Karpas-422 (cell line): Measurements from ENCODE around the gene CDC34. TPM values are rescaled to one million over a fixed set of nuclear protein-coding genes. Genes with fewer than 3 reads are reported as not detected.

Experiments used
- DNase-seq: peaks from one replicate; pipeline ENCODE4 v3.0.0-alpha.2; 2015
- H2AFZ ChIP-seq: fragments of 200-600 bp; sonication (generic); 2 replicates; pipeline ENCODE4 v1.6.1; 2014; ENCODE audit warnings: antibody characterized with exemption, low read length, mixed read lengths
- H3K27ac ChIP-seq: fragments of 200-600 bp; sonication (generic); 2 replicates; pipeline ENCODE4 v1.5.1; 2014; ENCODE audit warnings: mild to moderate bottlenecking, low read length, moderate library complexity
- H3K27me3 ChIP-seq: fragments of 200-600 bp; sonication (generic); 2 replicates; pipeline ENCODE4 v1.6.1; 2014; ENCODE audit warnings: low read length, mixed read lengths
- H3K36me3 ChIP-seq: fragments of 200-600 bp; sonication (generic); 2 replicates; pipeline ENCODE4 v1.6.1; 2014; ENCODE audit warnings: low read length, mixed read lengths; ENCODE audit not compliant: insufficient read depth
- H3K4me1 ChIP-seq: fragments of 200-600 bp; sonication (generic); 2 replicates; pipeline ENCODE4 v1.6.1; 2014; ENCODE audit warnings: mild to moderate bottlenecking, low read length, mixed read lengths
- H3K4me2 ChIP-seq: fragments of 200-600 bp; sonication (generic); 2 replicates; pipeline ENCODE4 v1.6.1; 2014; ENCODE audit warnings: low read length, low read depth, mild to moderate bottlenecking; ENCODE audit not compliant: poor library complexity, severe bottlenecking
- H3K4me3 ChIP-seq: fragments of 200-600 bp; sonication (generic); 2 replicates; pipeline ENCODE4 v1.5.1; 2014; ENCODE audit warnings: mild to moderate bottlenecking, antibody characterized with exemption, low read length, mixed read lengths
- H3K79me2 ChIP-seq: fragments of 200-600 bp; sonication (generic); 2 replicates; pipeline ENCODE4 v1.6.1; 2014; ENCODE audit warnings: mild to moderate bottlenecking, low read length, mixed read lengths
- H3K9ac ChIP-seq: fragments of 200-600 bp; sonication (generic); 2 replicates; pipeline ENCODE4 v1.6.0; 2014; ENCODE audit warnings: low read length
- H3K9me2 ChIP-seq: fragments of 200-600 bp; sonication (generic), shearing (Covaris generic); replicated peaks from 2 replicates; pipeline ENCODE4 v1.6.0; 2014; ENCODE audit warnings: mild to moderate bottlenecking, low read length, moderate library complexity; ENCODE audit not compliant: insufficient read depth
- H3K9me3 ChIP-seq: fragments of 300-700, 200-600 bp; sonication (generic); 2 replicates; pipeline ENCODE4 v1.6.1; 2014; ENCODE audit warnings: low read length, mixed read lengths
- H4K20me1 ChIP-seq: fragments of 200-600 bp; sonication (generic); 2 replicates; pipeline ENCODE4 v1.6.1; 2014; ENCODE audit warnings: mild to moderate bottlenecking, antibody characterized with exemption, low read length, low read depth; ENCODE audit not compliant: insufficient read depth
- total RNA-seq: library from RNA; depleted of rRNA; stranded (reverse); fragments of >200 nt; shearing (Covaris generic); gene quantifications from 2 replicates; pipeline ENCODE4 v1.2.3, GENCODE V29; 2014; ENCODE audit warnings: low replicate concordance; rRNA removed

CDC34 gene
- total RNA-seq, 1 experiment from 2014 or later, result 25.7 TPM

DNA sequence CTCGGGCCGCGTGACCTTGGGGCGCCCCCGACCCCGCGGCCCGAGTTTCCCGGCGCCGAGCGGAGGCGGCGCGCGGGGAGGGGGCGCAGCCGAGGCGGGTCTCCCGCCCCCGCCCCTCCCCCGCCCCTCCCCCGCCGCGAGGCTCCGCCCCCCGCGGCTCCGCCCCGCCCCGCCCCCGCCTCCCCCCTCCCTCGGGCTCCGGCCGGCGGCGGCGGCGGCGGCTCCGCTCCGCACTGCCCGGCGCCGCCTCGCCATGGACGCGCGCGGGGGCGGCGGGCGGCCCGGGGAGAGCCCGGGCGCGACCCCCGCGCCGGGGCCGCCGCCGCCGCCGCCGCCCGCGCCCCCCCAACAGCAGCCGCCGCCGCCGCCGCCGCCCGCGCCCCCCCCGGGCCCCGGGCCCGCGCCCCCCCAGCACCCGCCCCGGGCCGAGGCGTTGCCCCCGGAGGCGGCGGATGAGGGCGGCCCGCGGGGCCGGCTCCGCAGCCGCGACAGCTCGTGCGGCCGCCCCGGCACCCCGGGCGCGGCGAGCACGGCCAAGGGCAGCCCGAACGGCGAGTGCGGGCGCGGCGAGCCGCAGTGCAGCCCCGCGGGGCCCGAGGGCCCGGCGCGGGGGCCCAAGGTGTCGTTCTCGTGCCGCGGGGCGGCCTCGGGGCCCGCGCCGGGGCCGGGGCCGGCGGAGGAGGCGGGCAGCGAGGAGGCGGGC, 58.3 kb downstream of the CDC34 start, which contains the start of gene HCN2:
Gene HCN2 (plus strand): TSS at position 189 of the 703 bp plus-strand sequence. CDS start 65 bp downstream, at position 254.
- Histone ChIP-seq H3K9me3 (no peaks in the 10 kb centered on the region), H3K27me3 (no peaks in the 10 kb centered on the region), H2AFZ (no peak within 1 kb of the TSS), H3K4me2 (no peak within 1 kb of the TSS), H3K27ac (no peak within 1 kb of the TSS), H3K9ac (peak within 1 kb of the TSS; percentile 47; the same call in 1 of the 2 replicates), H4K20me1 (peaks cover 3% of the 10 kb centered on the region; the same call in 1 of the 2 replicates), H3K79me2 (no peaks in the 10 kb centered on the region), H3K4me3 (no peak within 1 kb of the TSS), H3K4me1 (peaks cover 8% of the 10 kb centered on the region), H3K9me2 (no peaks in the 10 kb centered on the region), H3K36me3 (no peaks in the 10 kb centered on the region)
- DNase-seq, result no peak

DNA sequence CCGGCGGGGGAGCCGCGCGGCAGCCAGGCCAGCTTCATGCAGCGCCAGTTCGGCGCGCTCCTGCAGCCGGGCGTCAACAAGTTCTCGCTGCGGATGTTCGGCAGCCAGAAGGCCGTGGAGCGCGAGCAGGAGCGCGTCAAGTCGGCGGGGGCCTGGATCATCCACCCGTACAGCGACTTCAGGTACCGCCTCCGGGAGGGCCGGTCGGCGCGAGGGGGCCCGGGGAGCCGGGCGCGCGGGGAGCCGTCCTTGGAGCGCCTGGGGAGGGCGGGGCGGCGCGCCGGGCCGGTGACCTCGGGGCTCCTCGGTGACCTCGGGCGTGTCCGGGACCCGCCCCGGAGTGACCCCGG, 58.8 kb downstream of the CDC34 start:
- Histone ChIP-seq H3K9me2 (no peaks in the 10 kb centered on the region), H3K27me3 (no peaks in the 10 kb centered on the region), H3K27ac (no peak overlapping the region), H3K79me2 (no peaks in the 10 kb centered on the region), H4K20me1 (no peaks in the 10 kb centered on the region), H3K4me1 (peaks cover 8% of the 10 kb centered on the region), H3K36me3 (no peaks in the 10 kb centered on the region), H3K9me3 (no peaks in the 10 kb centered on the region), H3K9ac (no peak overlapping the region), H2AFZ (no peak overlapping the region), H3K4me2 (no peak overlapping the region), H3K4me3 (no peak overlapping the region)
- DNase-seq, result no peak

DNA sequence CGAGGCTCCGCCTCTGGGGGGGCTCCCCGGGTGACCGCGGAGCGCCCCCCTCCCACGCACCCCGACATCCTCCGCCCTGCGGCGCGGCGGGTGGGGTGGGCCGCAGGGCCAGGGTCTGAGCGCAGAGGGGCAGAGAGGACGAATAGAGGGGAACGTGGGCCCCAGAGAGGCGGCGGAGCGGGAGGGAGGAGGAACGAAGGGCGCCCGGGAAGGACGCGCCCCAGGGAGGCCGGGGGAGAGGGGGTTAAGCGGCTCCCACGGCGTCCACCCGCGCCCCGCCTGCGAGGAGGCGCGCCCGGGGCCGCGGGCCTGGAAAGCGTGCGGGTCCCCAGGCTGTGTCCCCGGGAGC, 59.2 kb downstream of the CDC34 start:
- no peaks in the 10 kb centered on the region for H3K36me3 ChIP-seq
- H3K27ac ChIP-seq, result no peak overlapping the region
- no peaks in the 10 kb centered on the region for H3K79me2 ChIP-seq
- no peaks in the 10 kb centered on the region for H3K27me3 ChIP-seq
- H3K4me1 ChIP-seq, result peaks cover 8% of the 10 kb centered on the region
- no peak overlapping the region for H3K4me3 ChIP-seq
- H3K9me2 ChIP-seq, result no peaks in the 10 kb centered on the region
- no peak overlapping the region for H3K9ac ChIP-seq
- no peak overlapping the region for H2AFZ ChIP-seq
- no peaks in the 10 kb centered on the region for H3K9me3 ChIP-seq
- no peaks in the 10 kb centered on the region for H4K20me1 ChIP-seq
- no peak overlapping the region for H3K4me2 ChIP-seq
- DNase-seq, result no peak

DNA sequence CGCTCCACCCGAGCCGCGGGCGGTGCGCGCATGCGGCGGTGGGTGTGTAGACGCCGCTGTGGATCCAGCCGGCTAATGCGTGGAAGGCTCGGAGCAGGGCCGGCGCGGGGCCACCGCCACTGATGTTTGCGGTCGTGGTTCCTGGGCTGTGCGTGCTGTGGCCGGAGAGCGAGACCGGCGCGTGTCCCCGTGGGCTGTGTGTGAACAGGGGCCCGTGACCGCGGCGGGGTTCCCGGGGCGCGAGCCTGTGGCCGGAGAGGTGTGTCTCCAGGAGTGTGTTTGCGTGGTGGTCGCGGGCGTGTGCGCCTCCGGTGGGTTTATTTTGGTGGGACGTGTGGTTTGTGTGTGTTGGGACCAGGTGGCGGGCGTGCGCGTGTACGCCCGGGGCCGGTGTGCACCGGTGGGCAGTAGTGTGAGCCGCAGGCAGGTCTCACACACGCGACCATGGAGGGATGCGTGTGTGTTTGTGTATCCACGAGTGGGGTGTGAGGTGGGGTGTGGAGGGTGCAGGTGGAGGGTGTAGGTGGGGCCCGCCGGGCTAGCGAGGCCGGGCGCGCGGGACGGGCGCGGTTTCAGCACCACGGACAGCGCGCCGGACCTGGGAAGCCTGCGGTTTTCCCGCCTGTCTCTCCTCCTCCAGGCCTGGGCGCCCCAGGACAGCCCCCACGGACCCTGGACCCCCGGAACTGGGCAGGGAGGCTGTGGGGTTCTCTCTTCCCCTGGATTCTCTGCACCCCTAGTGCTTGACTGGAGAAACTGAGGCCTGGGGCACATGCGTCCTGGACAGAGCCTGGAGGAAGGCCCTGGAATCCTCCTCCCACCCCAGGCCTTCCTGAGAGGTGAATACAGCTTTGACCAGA, 59.8 kb downstream of the CDC34 start:
- no peaks in the 10 kb centered on the region for H3K9me3 ChIP-seq
- no peak overlapping the region for H3K4me2 ChIP-seq
- no peaks in the 10 kb centered on the region for H3K79me2 ChIP-seq
- no peaks in the 10 kb centered on the region for H3K9me2 ChIP-seq
- no peak overlapping the region for H2AFZ ChIP-seq
- peaks cover 8% of the 10 kb centered on the region for H3K4me1 ChIP-seq
- no peaks in the 10 kb centered on the region for H4K20me1 ChIP-seq
- no peaks in the 10 kb centered on the region for H3K36me3 ChIP-seq
- H3K4me3 ChIP-seq, result no peak overlapping the region
- H3K27ac ChIP-seq, result no peak overlapping the region
- no peak for DNase-seq
- no peak overlapping the region for H3K9ac ChIP-seq
- no peaks in the 10 kb centered on the region for H3K27me3 ChIP-seq

Other genes starting within 250 kb of the CDC34 start
- 0.04 and 0.26 TPM in 2 replicates for gene PLPP2, start 240.4 kb upstream of the CDC34 start, total RNA-seq
- gene MIER2, start 187.0 kb upstream of the CDC34 start, total RNA-seq, result 7.9 and 15.3 TPM in 2 replicates
- gene C2CD4C, start 122.6 kb upstream of the CDC34 start, total RNA-seq, result not detected in 2 replicates
- not detected in 2 replicates for gene SHC2, start 70.7 kb upstream of the CDC34 start, total RNA-seq
- gene MADCAM1, start 35.3 kb upstream of the CDC34 start, total RNA-seq, result 0.11 and 0.97 TPM in 2 replicates
- gene TPGS1, start 24.3 kb upstream of the CDC34 start, total RNA-seq, result 13.8 and 46.6 TPM in 2 replicates
- gene GZMM, start 12.3 kb downstream of the CDC34 start, total RNA-seq, result 0.32 TPM in 1 of 2 replicates, not detected in the other
- 124 and 186 TPM in 2 replicates for gene BSG, start 40.8 kb downstream of the CDC34 start, total RNA-seq
- gene HCN2, start 58.1 kb downstream of the CDC34 start, total RNA-seq, result not detected in 2 replicates
- gene POLRMT, start 101.8 kb downstream of the CDC34 start, total RNA-seq, result 51.5 and 60.6 TPM in 2 replicates
- gene FGF22, start 108.1 kb downstream of the CDC34 start, total RNA-seq, result not detected in 2 replicates
- gene RNF126, start 131.5 kb downstream of the CDC34 start, total RNA-seq, result 36.5 and 66.5 TPM in 2 replicates
- 2.3 and 3.0 TPM in 2 replicates for gene FSTL3, start 144.6 kb downstream of the CDC34 start, total RNA-seq
- not detected in 2 replicates for gene PRSS57, start 163.7 kb downstream of the CDC34 start, total RNA-seq
- gene PALM, start 177.2 kb downstream of the CDC34 start, total RNA-seq, result 3.5 TPM in 1 of 2 replicates, not detected in the other
- not detected in 2 replicates for gene MISP, start 219.4 kb downstream of the CDC34 start, total RNA-seq